Cardiac muscle cell (in vitro differentiated cells and primary cell): ENCODE measurements around the gene THADA. TPM values are rescaled to one million over a fixed set of nuclear protein-coding genes. Genes with fewer than 3 reads are reported as not detected.

Source experiments
- DNase-seq, 2 donors: peaks; one replicate each; pipeline versions ENCODE4 v3.0.0 to v3.0.0-alpha.2; 2010 to 2017; ENCODE audit warnings: low read depth in 1 of 2, low spot score in 1 of 2
- H3K27ac ChIP-seq: fragments of 200-600 bp; sonication (generic); 2 replicates; pipeline ENCODE4 v1.5.1; 2016
- H3K27me3 ChIP-seq: fragments of 200-600 bp; sonication (generic); 2 replicates; pipeline ENCODE4 v1.6.0; 2016; ENCODE audit warnings: control low read depth
- H3K36me3 ChIP-seq: fragments of 200-600 bp; sonication (generic); 2 replicates; pipeline ENCODE4 v1.5.1; 2016; ENCODE audit warnings: control low read depth
- H3K4me1 ChIP-seq: fragments of 200-600 bp; sonication (generic); 2 replicates; pipeline ENCODE4 v1.8.1; 2017; ENCODE audit warnings: low read depth, mild to moderate bottlenecking, mixed run types
- H3K4me3 ChIP-seq: fragments of 200-600 bp; sonication (generic); 2 replicates; pipeline ENCODE4 v1.5.1; 2016; ENCODE audit warnings: mild to moderate bottlenecking
- H3K9me3 ChIP-seq: fragments of 200-600 bp; sonication (generic); 2 replicates; pipeline ENCODE4 v1.5.1; 2017; ENCODE audit warnings: low read depth, mild to moderate bottlenecking, control low read depth
- polyA plus RNA-seq: library from polyadenylated mRNA; unstranded; fragments of >200 nt; fragmentation: Nextera tagmentation; extraction: Ambion mirVana; gene quantifications from 2 replicates; pipeline ENCODE4 v1.2.1, GENCODE V29; 2016
- total RNA-seq: library from RNA; depleted of rRNA; stranded (reverse); fragments of >200 nt; gene quantifications from 2 replicates; pipeline ENCODE4 v1.2.3, GENCODE V29; 2016
- TF ChIP-seq, protein P1 (sequence below): IDR thresholded peaks from 2 replicates; pipeline ENCODE4 v1.5.1; 2012; ENCODE audit warnings: low read depth, mild to moderate bottlenecking, low read length

The THADA gene
- total and polyA plus RNA-seq, 2 experiments from 2014 or later: 11.9 to 17.3 TPM

DNA sequence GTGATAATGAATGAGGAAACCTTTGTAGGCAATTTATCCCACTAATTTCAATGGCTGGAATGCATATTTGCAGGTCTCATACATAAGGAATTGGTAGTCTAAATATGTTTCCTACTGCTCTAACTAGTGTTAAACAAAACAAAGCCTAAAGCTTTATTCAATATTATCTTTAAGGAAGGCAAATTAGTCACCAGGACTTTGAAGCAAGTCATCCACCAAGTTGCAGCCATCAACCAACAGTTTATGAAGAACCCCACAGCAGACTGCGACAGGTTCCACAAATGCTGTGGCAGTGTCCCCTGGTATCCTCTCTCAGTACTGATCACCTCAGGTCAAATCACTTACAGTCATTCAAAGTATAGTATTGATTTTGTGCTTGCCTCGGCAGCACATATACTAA lies 187.9 kb downstream of the THADA start:
- H3K9me3 ChIP-seq: no peaks in the 10 kb centered on the region
- no peaks in the 10 kb centered on the region for H3K36me3 ChIP-seq
- TF ChIP-seq, protein P1, sequence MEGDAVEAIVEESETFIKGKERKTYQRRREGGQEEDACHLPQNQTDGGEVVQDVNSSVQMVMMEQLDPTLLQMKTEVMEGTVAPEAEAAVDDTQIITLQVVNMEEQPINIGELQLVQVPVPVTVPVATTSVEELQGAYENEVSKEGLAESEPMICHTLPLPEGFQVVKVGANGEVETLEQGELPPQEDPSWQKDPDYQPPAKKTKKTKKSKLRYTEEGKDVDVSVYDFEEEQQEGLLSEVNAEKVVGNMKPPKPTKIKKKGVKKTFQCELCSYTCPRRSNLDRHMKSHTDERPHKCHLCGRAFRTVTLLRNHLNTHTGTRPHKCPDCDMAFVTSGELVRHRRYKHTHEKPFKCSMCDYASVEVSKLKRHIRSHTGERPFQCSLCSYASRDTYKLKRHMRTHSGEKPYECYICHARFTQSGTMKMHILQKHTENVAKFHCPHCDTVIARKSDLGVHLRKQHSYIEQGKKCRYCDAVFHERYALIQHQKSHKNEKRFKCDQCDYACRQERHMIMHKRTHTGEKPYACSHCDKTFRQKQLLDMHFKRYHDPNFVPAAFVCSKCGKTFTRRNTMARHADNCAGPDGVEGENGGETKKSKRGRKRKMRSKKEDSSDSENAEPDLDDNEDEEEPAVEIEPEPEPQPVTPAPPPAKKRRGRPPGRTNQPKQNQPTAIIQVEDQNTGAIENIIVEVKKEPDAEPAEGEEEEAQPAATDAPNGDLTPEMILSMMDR: no peak
- no peak overlapping the region for H3K4me3 ChIP-seq
- peaks cover 31% of the 10 kb centered on the region for H3K4me1 ChIP-seq
- DNase-seq: no peak
- no peak overlapping the region for H3K27ac ChIP-seq
- no peaks in the 10 kb centered on the region for H3K27me3 ChIP-seq

DNA sequence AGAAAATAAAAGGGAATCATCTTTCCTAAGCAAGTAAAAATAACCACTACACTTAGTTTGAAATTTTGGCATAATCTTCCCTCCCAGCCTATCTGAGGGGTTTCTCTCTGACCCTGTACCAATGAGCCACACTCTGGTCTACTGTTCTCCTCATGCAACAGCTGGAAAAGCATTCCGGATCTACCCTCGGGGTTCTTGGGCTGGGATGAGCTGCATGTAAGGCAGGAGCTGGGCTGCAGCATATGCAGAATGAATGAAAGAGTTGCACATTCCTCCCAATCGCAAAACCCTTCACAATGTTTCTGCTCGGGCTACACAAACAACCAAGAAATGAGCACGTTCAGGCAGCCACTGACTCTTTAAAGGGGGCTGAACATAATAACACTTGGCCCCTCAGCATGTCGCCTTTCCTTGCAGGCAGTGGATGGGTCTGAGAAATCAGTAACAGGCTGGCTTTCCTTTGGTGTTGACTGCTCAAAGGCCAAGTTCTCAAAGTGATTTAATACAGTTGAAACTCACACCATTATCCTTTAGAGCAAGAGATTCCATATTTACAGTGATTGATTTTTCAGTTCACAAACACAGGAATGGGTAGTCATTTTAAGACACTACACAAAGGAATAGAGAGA lies 189.1 kb downstream of the THADA start:
- Histone ChIP-seq H3K4me1 (peaks cover 31% of the 10 kb centered on the region), H3K36me3 (no peaks in the 10 kb centered on the region), H3K9me3 (no peaks in the 10 kb centered on the region), H3K27ac (peak overlapping the region; percentile 69), H3K4me3 (no peak overlapping the region), H3K27me3 (no peaks in the 10 kb centered on the region)
- DNase-seq: no peak
- TF ChIP-seq, protein P1: no peak

DNA sequence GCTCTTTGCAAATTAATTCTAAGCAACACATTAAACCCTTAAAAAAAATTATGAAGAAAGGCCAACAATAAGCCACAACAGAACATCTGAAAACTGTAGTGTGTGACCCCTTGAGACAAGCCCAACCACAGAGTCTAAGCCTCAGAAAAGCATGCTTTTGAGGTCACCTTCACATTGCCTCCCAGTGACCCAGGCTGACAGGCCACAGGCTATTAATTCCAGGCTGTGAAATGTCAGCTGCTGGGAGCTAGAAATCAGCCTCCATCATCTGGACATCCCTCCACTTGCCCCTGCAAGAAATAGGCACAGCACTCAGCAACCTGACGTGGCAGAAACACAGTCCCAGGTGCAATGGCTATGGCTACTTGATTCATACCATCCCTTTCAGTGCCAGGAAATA lies 190.0 kb downstream of the THADA start:
- Histone ChIP-seq H3K36me3 (no peaks in the 10 kb centered on the region), H3K4me3 (no peak overlapping the region), H3K4me1 (peaks cover 31% of the 10 kb centered on the region), H3K27ac (peak overlapping the region; percentile 69), H3K9me3 (no peaks in the 10 kb centered on the region), H3K27me3 (no peaks in the 10 kb centered on the region)
- DNase-seq: peak in 1 of 2 donors; percentile 67
- TF ChIP-seq, protein P1: no peak

DNA sequence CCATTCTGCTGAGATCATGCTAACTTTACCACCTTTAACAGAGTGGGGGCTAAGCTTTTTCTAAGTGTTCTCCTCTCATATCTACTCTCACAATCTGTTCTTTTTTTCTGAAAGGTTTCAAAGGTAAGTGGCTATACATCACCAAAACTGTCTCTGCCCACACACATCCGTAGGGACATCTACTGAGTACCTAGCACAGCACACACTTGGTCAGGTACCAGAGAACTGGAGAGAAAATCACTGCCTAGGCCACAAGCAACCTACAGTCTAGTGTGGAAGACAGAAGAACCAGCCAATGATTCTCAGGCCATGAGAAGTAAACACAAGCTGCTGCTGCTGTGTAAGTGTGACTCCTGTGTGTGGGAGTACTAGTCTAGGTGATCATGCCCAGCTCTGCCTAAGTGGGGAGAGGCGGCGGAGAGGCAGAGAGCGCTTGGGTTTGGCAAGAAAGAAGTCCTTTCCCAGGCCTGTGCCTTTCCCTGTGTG lies 193.3 kb downstream of the THADA start:
- Histone ChIP-seq H3K27ac (no peak overlapping the region), H3K27me3 (no peaks in the 10 kb centered on the region), H3K36me3 (no peaks in the 10 kb centered on the region), H3K4me1 (peaks cover 32% of the 10 kb centered on the region), H3K4me3 (no peak overlapping the region), H3K9me3 (no peaks in the 10 kb centered on the region)
- DNase-seq: no peak
- TF ChIP-seq, protein P1: no peak

DNA sequence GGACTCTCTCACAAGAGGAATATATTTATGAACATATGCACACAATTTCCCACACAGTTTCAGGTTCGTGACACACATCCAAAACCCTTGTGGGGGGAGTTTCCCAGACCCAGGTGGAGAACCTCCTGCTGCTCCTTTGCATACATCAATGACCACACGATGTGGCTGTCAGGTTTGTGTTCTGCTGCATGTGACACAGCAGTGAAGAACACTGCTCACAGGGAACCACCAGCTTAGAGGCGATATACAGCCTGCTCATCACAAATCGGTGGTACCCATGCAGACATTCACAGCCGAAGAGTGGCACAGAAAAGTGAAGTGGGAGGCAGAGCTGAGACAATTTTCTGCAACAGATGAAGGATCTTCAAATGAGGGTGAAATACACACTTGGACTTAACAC lies 193.8 kb downstream of the THADA start:
- Histone ChIP-seq H3K27me3 (no peaks in the 10 kb centered on the region), H3K9me3 (no peaks in the 10 kb centered on the region)
- DNase-seq: no peak

More for the DNA sequence above, 193.8 kb downstream of the THADA start:
- no peaks in the 10 kb centered on the region for H3K36me3 ChIP-seq
- peaks cover 27% of the 10 kb centered on the region for H3K4me1 ChIP-seq
- no peak overlapping the region for H3K4me3 ChIP-seq
- no peak overlapping the region for H3K27ac ChIP-seq
- TF ChIP-seq, protein P1: no peak
